GM21825 (cell line): Measurements from ENCODE around the gene PEAK3.

Source experiments
- ATAC-seq: cut with Tn5 transposase; IDR thresholded peaks from one replicate; pipeline ENCODE4 v1.9.1; 2021; ENCODE audit warnings: mild to moderate bottlenecking, moderate library complexity; ENCODE audit not compliant: unreplicated experiment

Gene PEAK3

DNA sequence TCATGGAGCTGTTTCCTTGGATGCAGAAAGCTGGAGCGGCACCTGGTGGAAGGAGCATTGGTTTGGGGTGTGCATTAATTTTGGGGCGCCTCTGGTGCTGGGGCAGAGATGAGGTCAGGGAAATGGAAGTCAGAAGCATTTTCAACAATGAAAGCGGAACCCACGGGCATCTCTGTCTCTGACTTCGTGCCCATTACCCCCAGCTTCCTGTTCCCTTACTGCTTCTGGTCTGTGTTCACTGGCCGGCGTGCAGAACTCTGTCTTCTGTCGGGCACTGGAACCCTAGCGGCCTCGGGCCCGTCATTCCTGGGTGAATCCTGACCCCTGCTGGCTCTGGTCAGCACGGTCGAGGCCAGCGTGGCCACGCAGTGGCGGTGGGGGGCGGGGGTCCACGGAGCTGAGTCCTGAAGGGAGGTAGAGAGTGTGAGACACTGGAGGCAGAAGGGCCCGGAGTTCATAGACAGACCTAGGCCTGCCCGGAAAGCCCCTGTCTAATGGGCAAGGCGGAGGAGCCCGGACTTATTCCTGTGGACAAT is 33.9 kb upstream of the PEAK3 start:
- ATAC-seq, result no peak

DNA sequence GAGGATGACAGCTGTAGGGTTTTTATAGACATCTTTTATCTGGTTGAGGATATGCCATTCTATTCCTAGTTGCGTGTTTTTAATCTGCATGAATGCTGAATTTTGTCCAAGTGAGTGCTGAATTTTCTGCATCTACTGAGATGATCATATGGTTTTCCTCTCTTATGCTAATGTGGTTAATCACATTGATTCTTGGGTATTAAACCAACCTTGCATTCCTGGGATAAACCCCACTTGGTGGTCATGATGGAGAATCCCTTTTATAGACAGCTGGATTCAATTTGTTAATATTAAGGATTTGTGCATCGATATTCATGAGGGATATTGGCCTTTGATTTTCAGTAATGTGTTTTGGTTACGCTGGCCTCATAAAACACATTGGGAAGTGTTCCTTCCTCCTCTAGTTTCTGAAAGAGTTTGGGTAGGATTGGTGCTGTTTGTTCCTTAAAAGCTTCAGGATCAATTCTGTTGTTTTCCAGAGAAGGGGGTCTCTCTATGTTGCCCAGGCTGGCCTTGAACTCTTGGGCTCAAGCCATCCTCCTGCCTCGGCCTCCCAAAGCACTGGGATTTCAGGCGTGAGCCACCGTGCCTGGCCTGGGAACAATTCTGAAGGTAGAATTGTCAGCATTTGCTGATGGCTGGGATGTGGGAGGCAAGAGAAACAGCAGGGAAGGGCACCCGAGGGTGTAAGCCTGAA is 33.3 kb upstream of the PEAK3 start:
- ATAC-seq, result no peak

DNA sequence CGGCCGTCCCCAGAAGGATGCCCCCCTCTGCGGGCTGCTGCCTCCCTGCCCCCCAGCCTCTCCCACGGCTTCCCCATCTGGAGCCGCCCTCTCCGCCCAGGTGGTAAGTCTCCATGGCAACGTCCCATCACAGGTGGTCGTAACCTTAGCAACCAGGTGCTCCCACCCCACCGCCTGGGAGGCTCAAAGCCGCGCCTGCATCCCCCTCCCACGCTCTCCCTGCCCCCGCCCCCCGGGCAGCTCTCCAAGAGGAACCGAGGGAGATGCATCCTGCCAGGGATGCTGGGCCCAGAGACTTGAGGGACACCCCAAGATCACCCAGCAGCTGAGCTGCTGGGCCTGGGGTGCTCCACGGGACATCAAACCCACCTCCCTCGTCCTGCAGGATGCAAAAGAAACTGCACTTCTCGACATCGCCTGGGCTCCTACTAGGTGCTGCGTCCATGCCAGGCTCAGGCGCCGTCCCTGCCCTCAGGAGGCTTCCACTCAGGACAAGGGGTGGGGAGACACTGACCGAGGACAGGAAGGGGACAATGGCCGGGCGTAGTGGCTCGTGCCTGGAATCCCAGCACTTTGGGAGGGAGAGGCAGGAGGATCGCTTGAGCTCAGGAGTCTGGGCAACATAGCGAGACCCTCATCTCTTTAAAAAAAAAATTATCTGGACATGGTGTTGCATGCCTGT is 31.0 kb upstream of the PEAK3 start:
- ATAC-seq, result no peak

DNA sequence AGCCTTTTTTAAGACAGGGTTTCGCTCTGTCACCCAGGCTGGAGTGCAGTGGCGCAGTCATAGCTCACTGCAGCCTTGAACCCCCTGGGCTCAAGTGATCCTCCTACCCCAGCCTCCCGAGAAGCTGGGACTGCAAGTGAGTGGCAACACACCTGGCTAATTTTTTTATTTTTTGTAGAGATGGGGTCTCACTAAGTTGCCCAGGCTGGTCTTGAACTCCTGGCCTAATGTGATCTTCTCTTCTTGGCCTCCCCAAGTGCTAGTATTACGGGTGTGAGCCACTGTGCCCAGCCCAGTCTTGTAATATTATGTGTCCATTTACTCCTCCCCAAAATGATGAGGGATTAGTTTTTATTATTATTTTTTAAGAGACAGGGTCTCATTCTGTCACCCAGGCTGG is 29.1 kb upstream of the PEAK3 start:
- ATAC-seq, result no peak

DNA sequence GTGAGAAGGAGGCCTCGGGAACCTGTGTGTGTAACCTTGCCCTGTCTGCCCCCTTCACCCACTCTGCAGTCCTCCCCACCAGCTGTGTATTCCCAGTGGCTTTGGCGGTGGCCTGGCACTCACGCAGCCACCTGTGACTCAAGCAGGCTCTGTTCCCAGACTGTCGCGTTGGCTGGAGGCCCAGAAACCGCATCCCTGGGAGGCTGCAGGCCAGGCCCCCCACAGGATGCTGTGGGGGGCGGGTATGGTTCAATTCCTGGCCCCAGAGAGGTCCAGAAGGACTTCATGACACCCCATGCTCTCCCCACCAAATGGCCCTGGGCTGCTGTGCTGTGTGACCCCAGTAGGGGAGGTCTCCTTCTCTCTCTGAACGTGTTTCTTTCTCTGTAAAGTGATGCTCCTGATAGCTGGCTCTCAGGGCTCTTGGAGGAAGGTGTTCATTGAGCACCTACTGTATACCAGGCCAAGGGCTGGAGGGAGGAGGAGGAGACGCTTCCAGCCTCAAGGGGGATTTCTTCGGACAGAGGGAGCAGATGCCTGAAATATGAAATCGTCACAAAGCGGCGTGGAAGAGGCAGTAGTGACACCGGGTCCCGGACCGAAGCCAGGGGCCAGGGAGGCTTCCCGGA is 27.9 kb upstream of the PEAK3 start:
- no peak for ATAC-seq

DNA sequence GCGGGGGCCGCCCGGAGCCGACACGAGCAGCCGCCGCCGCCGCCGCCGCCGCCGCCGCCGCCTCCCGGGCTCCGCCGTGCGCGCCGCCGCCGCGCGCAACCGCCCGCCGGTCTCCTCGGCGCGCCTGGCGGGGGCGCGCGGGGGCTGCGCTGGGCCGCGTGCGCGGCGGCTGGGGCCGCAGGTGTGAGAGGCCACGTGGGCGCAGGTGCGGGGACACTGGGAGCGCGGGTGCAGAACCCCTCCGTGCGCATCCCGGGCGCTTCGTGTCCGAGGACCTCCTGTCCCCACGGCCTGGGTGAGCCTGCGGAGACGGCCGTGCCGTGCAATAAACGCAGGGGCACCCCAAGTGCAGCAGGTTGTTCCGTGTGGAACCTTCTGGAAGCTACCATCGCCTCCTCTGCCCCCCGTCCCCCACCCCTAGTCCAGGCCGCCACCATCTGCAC is 26.2 kb upstream of the PEAK3 start, which contains the start of gene LINGO3:
TSS of gene LINGO3 (minus strand) at position 41 of the 443 bp plus-strand sequence. CDS start 16,378 bp downstream, outside the sequence.
- ATAC-seq, result no peak

DNA sequence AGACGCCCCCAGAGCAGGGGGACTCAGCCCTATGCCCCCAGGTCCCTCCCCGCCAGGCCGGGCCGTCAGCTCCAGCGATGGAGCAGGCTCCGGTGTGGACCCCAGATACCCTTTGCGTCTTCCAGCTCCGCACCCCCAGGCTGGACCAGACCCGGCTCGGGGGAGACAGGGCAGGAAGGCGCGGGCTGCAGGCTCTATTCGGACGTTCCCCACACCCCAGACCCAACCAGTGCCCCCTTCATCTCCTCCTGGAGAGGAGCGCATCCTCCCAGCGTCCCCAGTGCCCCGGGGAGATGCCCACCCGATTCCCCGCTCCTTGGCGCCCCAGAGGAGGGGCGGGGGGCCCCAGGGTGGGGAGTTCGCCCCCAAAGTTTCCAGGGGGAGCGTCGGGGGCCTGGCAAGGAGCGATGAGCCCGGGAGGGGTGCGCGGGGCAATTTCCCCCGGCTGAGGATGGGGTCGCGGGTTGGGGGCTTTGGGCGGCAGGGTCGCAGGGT is 25.6 kb upstream of the PEAK3 start:
- ATAC-seq, result no peak

DNA sequence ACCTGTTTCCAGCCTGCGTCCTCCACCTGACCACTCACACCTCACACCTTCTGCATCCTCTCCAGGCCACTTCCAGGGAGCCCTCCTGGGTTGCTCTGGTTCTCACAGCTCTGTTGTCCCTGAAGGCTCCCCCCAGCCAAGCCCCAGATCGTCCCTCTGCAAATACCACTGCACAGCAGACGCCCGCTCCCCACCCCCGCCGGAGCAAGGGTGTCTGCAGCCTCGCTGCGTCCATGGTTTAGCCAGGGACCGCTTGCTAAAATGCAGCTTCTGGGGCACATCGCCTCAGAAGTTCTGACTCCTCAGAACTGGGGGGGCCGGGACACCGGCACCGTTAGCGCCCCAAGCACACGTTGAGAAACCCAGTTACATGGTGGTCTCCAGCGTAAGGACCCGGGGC is 25.0 kb upstream of the PEAK3 start:
- no peak for ATAC-seq

DNA sequence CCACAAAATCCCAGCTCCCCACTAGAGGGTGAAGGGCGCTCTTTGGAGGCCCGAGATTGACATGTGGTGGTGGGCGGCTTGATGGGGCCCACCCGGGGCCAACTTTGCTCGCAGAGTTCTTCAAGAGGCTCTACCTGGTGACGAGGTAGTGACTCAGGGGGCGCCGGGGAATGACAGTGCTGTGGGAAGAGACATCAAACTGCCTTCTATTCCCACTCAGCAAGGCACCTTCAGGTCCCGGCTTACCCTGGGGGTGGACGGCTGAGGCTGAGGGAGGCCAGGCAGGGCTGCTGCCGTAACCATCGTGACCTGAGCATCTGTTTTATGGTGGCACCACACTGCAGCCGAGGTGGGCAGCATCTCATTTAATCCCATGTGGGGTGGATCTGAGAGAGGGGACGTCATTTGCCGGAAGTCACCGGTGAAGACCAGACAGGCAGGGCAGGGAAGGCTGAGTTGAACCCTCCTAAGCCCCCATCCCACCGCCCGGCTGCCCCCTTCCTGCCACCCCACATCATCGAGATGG is 24.4 kb upstream of the PEAK3 start:
- no peak for ATAC-seq

DNA sequence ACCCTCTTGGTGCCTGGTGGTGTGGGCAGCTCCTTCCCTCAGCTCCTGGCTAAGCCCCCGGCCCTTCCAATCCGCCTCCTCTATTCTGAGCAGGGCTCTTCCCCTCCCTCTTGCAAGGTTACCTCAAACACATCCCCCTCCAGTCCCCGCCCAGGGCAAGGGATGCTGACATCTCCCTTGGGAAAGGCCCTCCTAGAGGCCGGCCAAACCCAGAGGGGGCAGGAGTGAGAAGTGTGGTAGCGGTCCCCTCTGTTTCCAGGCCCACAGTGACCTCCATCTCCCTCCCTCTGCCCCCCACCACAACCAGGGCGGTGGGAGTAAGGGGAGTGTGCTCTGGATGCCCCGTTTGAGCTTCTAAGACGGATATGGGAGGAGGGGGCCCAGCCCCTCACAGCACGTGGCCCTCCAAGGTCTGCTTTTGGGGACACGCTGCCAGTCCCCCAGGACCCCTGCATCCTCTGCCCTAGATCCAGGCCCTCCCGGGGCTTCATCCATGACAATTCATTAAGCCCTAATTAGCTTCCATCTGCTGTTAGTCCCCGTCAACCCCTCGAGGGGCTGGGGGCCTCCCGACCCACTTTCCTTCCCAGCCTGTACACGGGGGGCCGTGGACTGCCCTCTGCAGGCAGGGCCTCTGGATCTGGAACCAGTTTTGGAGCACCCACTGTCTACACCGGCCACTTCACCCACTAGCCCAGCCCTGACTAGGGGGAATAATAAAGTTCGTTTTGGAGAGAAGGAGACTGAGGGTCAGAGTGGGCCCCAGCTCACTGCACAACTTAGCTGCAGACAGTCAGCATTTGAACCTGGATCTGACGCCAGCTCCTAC is 23.7 kb upstream of the PEAK3 start:
- no peak for ATAC-seq

DNA sequence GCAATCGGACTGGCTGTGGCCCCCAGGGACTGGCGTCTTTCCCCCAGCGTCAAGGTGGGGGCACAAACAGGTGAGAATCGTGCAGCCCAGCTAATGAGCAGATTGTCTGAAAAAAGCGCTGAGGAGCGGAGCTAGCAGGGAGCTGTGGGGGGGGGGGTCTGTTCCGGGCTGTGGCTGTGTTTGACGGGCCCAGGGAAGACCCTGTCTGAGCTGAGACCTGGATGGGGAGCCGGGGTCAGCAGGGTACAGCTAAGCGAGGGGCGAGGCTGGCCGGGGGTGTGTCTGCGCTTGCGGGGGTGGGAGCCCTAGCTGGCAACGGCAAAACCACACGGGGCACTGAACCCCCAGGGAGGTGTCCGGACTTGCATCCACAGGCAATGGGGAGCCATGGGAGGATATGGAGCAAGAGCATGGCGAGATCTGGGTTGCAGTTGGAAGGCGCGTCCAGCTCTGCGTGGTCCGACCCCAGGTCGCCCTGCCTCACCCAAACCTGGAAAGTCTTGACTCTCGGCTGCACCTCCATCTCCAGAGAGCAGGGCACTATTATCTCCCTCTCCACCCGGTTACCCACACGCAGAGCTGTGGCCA is 21.3 kb upstream of the PEAK3 start:
- ATAC-seq, result no peak

DNA sequence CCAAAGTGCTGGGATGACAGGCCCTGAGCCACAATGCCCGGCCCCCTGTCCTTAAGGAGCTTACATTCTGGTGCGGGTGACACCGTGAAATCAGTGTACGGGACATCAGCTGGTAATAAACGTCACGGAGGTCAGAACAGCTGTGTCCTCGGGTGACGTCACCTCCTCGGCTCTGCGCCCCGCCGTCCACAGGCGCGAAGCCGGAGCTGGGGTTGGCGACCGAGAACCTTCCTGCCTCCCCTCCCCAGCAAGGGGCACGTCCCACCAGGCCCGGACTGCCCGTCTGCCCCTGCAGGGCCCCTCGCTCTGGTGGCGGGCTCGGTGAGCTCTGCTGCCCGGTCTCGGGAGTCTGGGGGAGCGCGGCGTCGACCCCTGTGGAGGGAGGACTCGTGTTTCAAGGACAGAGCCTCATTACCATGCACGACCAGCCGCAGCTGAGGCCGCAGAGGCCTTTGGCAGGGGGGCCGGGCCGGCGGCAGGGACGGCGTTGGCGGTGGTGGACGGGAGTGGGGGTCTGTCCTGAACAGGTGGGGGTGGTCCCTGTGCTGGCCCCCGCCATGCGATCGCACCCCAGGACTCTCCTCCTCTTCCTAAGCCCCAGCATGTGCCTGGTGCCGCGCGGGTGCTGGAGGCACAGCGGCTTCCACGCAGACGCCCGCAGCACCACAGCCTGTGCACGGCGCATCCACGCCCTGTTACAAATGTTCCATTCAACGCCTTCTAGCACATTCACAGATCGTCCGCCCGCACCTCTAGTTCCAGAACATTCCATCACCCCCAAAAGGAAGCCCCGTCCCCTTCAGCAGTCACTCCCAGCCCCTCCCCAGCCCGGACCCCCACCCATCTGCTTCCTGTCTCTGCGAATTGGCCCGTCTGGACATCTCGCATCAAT is 20.6 kb upstream of the PEAK3 start:
- no peak for ATAC-seq

DNA sequence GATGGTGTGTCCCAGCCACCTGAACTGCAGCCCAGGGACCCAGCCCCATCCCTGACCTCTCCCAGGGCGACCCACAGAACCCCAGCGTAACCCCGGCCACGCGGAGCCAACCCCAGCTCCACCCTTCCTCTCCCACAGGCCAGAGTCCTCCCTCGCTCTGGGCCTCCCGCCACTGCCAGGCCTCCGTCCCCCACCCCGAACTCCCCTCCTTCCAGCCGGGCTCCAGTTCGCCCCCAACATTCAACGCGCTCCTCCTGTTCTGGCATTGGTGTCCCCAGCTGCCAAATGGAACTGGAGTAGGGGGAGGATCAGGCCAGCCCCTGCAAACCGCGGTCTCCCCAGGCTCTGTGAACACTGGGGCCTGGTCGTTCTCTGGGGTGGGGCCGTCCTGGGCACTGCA is 18.6 kb upstream of the PEAK3 start:
- no peak for ATAC-seq

DNA sequence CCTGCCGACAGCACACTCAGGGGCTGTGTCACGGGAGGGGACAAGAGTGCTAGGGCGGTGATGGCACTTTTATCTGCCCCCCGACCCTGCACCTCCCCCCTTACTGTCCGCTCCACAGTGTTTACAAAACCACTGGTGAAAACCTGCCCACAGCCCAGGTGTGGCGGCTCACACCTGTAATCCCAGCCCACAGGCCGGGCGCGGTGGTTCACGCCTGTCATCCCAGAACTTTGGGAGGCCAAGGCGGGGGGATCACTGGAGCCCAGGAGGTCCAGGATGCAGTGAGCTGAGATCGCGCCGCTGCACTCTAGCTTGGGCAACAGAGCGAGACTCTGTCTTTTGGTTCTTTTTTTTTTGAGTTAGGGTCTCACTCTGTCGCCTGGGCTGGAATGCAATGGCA is 14.2 kb upstream of the PEAK3 start:
- ATAC-seq, result no peak

DNA sequence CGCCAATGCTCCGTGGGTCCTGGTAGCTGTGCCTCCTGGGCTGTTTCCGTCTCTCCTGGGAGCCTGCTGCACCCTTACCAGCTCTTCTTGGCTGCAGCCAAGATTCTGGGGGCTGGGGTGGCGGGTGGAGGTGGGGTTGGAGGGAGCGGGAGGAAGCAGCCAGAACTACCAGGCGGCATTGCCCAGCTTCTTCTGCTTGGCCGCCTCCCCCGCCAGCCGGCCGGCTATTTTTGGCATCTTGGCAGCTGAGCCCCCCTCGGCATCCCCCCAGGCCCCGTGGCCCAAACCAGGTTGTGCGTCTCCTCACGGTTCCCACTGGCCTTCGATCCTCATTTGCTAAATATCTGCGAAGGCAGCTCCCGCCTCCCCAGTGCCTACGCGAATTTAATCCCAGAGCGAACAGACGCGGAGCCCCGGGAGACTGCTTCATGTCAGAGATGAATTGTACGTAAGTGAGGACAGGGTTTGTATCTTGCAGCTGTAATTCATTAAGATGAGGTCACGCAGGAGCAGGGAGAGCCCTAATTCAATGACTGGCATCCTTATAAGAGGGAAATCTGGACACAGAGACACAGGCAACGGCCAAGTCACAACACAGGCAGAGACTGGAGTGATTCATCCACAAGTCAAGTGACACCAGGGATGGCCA is 12.8 kb upstream of the PEAK3 start:
- ATAC-seq, result no peak

DNA sequence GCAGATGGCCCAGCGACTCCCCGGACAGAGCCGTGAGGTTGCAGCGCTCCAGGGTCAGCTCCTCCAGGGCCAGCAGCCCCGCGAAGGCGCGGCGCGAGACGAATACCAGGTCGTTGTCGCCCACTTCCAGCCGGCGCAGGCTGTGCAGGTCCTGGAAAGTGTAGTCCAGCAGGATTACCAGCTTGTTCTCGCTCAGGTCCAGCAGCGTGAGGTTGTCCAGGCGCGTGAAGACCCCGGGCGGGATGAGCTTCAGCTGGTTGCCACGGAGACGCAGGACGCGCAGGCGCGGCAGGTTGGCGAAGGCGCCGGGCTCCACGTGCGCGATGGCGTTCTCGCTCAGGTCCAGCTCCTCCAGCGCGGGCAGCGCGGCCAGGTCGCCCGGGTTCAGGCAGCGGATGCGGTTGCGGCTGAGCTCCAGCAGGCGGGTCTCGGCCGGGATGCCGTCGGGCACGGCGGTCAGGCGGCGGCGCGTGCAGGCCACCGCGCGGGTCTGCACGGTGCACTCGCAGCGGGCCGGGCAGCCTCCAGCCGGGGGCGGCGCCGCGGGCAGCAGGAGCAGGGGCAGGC is 9.3 kb upstream of the PEAK3 start:
- no peak for ATAC-seq

DNA sequence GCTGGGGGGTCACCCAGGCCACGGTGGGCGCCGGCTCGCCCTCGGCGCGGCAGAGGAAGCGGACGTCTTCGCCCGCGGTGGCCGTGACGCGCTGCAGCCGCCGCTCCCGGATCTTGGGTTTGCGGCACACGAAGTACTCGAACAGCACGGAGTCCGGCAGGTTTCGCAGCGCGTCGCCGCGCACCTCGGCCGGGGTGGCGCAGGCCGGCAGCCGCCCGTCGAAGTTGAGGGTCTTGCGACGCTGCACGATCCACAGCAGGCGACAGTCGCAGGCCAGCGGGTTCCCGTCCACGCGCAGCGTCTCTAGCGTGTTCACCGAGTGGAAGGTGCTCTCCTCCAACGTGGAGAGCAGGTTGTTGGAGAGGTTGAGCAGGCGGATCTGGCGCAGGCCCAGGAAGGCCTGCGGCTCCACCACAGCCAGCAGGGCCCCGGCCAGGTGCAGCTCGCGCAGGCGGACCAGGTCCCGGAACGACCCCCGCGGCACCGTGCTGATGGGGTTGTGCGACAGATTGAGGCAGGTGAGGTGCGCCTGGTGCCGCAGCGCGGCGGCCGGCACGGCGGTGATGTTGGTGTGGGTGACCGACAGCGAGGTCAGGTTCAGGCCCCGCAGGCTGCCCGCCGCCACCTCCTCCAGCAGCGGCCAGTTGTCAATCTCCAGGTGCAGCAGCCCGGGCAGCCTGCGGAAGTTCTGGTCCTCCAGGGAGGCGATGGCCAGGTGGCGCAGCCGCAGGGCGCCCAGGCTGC is 8.6 kb upstream of the PEAK3 start:
- ATAC-seq, result no peak
